HT1080 (cell line): ENCODE measurements around the gene SYNE4. TPM values are rescaled to one million over a fixed set of nuclear protein-coding genes. Genes with fewer than 3 reads are reported as not detected.

Source experiments
- DNase-seq: peaks from one replicate; pipeline ENCODE4 v3.0.0-alpha.2; 2015; ENCODE audit warnings: low read depth
- total RNA-seq: library from RNA; depleted of rRNA; stranded (reverse); fragments of >200 nt; shearing (Covaris generic); gene quantifications from 2 replicates; pipeline ENCODE4 v1.2.3, GENCODE V29; 2014

Gene SYNE4
- total RNA-seq, 1 experiment from 2014 or later = not detected

DNA sequence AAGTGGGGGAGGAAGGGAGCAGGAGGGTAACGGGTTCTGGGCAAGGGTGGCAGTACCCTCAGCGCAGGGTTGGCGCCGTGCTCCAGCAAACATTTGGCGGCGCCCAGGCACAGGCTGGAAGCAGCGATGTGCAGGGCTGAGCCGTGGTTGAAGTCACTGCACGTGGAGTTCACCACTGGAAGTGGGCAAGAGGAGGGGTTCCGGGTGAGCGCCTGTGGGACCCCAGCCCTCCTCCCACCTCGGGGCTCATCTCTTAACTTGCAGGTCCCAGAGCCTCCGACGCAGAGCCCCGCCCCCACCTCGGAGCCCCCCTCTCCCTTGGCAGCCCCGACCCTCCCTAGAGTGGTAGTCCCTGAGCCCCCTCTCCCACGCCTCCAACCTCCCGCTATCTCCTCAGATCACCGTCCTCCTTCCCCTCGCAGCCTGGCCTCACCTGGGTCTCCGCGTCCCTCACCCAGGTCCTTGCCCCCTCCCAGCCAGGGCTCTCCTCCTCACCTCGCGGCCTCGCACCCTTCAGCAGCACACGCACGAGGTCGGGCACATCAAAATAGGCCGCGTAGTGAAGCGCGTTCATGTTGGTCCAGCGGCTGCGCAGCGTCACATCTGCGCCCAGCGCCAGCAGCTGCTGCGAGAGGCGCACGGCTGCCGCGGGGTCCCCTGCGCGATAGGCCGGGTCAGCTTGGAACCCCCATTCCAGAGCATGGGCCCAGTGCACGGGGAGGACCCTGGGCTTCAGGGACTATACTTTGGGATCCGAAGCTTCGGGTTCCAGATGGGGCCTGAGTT lies 17.7 kb upstream of the SYNE4 start:
- DNase-seq = no peak

DNA sequence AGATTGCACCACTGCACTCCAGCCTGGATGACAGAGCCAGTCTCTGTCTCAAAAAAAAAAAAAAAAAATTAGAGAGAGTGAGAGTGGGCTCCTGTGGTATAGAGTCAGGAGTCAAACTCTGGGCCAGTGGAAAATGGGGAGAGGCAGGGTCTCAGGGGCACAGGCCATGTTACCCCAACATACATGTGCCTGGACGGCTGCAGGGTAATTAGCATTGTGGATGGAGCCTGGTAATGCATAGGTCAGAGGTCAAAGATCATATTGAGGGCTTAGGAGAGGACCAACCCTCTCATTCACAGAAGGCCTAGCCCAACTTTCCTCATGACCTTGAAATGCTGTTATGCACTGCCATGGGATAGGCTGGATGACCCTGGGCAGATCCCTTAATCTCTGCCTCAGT lies 16.9 kb upstream of the SYNE4 start:
- no peak for DNase-seq

GRCh38 chr19:36023432-36023831 lies 14.8 kb upstream of the SYNE4 start:
- no peak for DNase-seq

GRCh38 chr19:36019061-36019670 lies 10.6 kb upstream of the SYNE4 start:
- DNase-seq = no peak

GRCh38 chr19:36014012-36014924 lies 5.7 kb upstream of the SYNE4 start, which contains the start of gene ALKBH6:
ALKBH6 (minus strand) TSS chr19:36014213; CDS start chr19:36013397, 816 bp downstream.
- DNase-seq = peak; percentile 99

DNA sequence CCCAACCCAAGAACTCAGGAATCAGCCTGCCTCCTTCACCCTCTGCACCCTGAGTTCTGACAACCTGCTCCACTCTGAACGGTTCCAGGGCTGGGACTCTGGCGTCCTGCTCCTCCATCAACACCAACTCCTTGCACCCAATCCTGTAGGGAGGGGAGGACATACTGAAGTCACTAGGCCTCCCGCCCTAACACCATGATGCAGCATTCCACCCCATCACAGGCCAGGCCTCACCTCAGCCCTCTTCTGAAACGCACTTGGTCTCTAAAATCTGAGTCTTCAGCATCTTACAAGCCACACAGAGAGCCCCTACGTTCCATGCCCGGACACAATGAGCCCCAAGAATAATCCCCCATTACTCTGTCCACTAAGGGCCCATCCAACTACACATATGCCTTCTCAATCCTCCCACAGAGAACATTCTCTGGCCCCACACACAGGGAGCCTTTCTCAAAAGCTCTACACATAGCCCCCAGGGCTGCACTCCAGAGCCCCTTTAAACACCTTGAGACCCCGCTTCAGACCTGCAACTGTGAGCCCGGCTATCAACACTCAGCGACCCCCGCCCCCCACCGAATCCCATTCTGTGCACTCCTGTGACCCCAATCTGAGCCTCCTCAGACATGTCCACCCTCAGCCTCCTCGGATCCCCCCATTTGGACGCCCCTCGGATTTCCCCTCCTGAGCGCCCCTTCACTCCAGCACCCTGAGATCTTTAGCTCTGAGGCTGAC lies 4.8 kb upstream of the SYNE4 start:
- no peak for DNase-seq

- no peak for DNase-seq
Measured at GRCh38 chr19:36010402-36010801, 1.8 kb upstream of the SYNE4 start.

DNA sequence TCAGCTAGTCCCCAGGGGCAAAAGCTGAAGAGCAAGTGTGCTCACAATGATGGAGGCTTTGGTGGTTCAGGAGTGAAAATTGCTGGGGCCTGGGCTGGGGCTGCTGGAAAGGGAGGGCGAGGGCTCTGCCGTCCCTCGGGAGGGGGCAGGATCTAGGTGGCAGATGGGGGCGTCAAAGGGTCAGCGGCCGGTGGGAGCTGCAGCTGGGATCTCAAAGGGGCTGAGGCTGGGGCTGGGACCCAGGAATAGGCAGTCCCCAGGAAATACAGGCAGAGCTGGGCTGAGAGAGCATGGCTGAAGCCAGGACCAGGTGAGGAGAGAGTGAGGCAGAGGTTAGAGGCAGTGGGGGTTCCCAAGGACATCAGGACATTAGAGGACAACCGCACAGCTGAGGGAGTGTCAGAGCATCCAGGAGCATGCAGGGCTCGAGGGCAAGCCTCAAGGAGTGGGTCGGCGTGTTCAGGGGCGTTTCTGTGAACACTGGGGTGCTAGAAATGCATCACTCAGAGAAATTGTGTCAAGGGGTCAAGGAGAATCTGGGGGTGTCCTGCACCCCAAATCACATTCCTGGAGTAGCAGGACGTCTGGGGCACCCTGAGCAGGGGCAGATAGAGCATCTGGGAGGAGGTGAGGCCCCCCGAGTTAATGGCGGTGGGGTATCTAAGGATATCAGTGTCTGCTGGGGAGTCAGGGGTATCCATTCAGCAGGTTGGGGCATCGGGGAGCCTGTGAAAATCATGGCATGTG lies 1.2 kb upstream of the SYNE4 start:
- no peak for DNase-seq

GRCh38 chr19:36009220-36009619 lies 607 bp upstream of the SYNE4 start:
- DNase-seq = no peak

DNA sequence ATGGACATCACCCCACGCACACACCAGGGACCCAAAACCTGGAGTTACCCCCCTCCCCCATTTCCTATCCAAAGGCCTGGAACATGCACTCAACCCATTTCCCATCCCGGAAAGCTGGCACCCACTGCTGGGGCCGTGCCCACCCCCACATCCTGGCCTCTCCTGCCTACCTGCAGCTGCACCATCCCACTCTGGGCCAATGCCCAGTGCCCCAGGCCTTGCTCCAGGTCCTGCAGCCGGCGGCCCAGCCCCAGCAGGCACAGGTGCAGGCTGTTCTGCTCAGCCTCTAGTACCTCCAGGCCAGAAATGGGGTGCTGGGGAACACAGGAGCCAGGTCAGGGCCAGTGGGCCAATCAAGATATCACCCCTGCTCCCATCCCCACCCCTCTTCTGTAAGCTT lies 1.7 kb downstream of the SYNE4 start:
- DNase-seq = no peak

GRCh38 chr19:36003284-36003683 lies 5.3 kb downstream of the SYNE4 start:
- DNase-seq = no peak

GRCh38 chr19:36001605-36002004 lies 7.0 kb downstream of the SYNE4 start:
- no peak for DNase-seq

DNA sequence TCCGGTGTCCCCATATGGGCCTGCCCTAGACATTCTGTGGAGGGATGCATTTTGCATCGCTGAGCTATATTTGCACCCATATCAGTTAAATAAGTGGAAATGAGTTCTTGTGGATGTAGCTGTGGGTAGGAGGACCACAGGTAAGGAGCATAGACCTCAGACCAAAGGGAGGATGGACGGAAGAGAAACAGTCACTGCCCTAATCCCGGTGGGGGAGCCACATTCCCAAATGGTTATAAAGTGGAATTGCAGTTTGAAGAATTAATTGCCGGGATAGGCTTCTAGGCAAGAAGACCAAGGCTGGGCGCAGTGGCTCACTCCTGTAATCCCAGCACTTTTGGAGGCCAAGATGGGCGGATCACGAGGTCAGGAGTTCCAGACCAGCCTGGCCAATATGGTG lies 11.8 kb downstream of the SYNE4 start:
- DNase-seq = no peak

GRCh38 chr19:35995048-35995993 lies 13.3 kb downstream of the SYNE4 start, which contains the start of gene SDHAF1:
SDHAF1 (plus strand) TSS chr19:35995188; CDS start chr19:35995275, 87 bp downstream.
- DNase-seq = peak; percentile 86

DNA sequence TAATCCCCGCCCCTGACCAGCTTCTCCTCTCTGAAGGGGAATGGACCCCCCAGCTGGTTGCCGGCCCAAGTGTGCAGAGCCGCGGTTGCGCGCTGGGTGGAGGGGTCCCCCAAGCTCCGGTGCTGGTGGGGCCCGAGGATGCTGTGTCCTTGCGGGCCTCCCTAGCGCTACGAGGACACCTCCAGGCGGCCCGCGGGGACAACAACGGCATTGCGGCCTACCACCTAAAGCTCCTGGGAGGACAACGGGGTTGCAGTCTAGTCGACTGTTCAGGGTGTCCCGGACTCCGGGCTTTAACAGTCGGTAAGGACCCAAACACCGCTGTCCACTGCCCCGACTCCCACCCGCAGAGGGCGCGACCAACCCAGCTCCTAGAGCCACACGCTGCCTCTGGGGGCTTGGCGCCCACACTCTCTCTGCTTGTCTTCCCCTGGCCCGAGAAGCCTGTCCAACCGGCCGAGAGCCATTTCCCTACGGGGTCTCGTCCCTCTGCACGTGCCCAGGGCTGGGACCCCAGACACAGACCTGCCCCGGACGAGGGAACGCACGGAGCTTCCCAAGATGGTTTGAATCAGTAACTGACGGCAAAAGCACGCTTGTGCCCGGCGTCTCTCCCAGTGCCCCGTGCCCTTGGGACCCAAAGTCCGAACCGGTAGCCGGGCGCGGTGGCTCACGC lies 14.6 kb downstream of the SYNE4 start:
- no peak for DNase-seq

DNA sequence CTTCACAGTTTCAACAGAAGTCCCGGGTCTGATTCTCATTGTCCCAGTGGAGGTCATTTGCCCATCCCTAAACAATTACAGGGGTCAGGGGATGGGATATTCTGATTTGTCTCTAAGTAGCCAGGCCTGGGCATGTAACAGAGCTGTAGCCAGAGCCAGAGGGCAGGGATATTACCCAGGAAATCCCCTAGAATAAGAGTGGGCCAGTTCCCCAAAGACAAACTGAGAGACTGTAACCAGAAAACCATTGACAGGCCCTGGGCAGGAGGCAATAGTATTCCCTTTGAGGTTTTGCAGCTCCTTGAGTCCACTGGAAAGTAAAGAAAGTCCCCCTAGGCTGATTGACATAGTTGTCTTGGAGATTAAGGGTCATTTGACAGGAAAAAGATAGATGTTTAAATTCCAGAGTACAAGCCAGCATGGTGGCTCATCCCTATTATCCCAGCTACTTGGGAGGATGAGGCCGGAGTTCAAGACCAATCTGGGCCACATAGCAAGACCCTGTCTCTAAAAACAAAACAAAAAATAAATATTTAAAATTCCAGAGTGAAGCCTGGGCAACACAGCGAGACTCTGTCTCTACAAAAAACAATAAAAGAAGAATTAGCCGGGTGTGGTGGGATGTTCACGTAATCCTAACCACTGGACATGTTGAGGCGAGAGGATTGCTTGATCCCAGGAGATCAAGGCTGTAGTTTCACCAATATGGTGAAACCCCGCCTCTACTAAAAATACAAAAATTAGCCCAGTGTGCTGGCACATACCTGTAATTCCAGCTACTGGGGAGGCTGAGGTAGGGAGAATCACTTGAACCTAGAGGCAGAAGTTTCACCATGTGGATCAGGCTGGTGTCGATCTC lies 15.5 kb downstream of the SYNE4 start:
- DNase-seq = no peak

DNA sequence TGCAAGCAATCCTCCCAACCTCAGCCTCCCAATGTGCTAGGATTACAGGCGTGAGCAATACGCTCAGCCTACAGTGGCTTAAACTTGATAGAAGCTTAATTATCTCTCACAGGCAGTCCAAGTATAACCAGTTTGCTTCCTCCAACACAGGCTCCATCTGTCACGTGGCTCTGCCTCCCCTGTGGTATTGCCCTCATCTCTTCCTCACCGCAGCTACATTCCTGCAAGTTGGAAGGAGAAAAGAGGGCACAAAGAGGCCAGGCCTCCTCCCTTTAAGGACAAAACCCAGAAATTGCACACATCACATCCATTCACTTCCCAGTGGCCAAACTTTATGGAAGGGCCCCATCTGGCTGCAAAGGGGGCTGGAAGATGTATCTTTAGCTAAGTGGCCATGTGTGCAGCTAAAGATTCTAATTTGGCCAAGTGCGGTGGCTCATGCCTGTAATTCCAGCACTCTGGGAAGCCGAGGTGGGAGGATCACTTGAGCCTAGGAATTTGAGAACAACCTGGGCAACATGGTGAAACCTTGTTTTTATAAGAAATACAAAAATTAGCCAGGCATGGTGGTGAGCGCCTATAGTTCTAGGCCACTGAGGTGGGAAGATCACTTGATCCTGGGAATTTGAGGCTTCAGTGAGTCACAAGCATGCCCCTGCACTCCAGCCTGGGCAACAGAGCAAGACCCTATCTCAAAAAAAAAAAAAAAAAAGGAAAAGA lies 16.7 kb downstream of the SYNE4 start:
- peak; percentile 43 for DNase-seq
